Cerebellar cortex (tissue), 1 donor: ENCODE measurements around the gene UBE2G2.
A peak's percentile ranks its signal among the peaks of the same experiment; 100 is the strongest.

Source experiments
- DNase-seq: peaks from one replicate; pipeline ENCODE4 v3.0.0-alpha.2; 2015; ENCODE audit warnings: low spot score

The UBE2G2 gene, protein sequence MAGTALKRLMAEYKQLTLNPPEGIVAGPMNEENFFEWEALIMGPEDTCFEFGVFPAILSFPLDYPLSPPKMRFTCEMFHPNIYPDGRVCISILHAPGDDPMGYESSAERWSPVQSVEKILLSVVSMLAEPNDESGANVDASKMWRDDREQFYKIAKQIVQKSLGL

DNA sequence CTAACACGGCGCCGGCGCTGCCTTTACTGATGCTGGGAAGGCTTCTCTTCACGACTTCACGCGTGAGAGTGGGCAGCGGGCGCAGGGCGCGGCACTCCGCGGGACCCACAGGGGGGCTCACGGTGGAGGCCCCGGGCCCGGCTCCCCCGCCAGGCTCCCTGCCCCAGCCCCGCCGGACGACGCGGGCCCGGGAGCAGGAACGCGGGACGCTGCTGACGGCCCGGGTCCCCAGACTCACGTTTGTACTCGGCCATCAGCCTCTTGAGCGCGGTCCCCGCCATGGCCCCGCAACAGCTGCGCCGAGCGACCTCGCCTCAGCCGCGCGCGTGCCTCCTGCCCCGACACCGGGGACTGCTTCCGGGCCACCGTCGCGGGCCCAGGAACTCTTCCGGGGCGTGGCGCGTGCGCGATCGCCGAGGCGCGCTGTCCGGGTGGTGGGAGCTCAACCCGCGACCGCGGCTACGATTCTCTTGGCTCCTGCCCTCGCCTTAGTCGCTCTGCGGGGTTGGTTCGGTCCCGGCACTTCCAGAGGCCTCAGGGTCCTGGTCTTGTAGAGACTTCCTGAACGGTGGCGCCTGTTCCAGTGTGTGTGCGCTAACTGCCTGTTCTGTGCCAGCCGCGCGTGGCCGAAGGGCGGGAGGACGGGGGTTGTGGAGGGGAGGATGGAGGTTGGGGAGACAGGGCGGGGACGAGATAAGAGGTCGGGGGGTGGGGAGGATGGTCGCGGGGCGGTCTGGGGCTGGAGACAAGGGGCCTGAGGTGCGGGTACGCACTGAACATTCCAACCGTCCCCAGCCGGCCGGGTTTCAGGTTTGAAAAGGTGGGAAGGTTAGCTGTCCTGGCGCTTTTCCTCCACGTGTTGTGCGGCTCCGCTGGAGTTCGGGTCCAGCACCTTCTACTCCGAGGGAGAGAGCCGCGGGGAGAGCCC, at the start of gene UBE2G2:
Gene UBE2G2 (minus strand): TSS at position 353 of the 928 bp plus-strand sequence. CDS start 72 bp downstream, at position 281.
- DNase-seq: peak; percentile 69

DNA sequence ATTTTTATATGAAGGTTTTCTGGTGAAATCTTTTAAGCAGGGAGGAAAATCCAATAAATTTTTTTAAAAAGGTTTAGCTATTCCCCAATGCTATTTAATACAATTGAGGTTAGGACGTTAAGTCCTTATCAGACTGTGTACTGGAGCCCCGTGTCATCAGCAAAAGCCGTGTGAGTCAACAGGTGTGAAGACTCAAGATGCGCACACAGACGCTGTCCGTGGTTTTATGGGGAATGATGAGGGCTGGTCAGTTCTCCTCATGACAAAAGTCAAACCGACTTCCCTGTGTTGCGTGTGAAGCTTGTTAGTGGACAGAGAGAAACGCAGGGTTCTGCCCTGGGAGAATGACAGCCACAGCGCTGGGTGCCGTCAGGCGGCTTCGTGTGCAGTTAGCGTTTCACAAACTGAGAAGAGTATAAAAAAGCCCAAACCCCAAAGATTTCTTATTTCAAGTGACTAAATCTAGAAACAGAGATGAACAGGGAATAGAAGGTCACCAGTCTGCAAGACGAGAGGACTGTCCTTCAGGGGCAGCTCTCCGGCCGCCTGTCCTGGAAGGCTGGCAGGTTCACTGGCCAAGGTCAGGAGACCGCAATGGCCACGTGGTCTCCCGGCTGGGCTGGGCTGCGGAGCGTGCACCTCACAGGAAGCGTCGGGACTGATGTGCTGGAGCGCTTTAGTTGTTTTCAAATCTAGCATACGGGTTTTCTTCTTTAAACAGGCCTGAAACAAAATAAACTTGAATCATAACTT, 49.5 kb upstream of the UBE2G2 start:
- DNase-seq: no peak

DNA sequence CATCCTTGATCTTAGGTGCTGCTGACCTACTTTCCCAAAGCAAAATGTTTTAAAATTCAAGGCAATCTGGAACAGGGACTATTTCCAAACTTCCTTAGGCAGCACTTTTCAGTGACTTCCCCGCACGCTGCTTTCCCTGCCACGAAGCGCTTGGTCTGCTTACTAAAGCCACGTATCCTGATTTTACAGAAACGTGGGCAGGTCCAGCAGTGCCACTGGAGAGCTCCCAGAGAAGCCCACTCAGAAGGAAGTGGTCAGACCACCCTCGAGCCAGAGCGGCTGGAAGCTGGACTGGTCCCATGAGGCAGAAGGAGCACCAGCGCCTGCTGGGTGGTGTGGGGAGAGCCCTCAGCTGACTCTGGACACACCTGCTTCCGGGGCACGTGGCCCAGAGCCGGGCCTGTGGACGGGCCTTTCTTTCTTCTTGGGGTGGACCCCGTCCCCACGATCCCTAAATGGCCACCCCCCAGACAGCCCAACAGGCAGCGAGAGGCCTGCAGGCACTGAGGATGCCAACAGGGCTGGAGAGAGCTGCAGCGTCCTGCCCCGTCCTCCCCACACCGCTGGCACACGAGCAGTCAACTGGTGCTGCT, 48.7 kb upstream of the UBE2G2 start:
- no peak for DNase-seq

DNA sequence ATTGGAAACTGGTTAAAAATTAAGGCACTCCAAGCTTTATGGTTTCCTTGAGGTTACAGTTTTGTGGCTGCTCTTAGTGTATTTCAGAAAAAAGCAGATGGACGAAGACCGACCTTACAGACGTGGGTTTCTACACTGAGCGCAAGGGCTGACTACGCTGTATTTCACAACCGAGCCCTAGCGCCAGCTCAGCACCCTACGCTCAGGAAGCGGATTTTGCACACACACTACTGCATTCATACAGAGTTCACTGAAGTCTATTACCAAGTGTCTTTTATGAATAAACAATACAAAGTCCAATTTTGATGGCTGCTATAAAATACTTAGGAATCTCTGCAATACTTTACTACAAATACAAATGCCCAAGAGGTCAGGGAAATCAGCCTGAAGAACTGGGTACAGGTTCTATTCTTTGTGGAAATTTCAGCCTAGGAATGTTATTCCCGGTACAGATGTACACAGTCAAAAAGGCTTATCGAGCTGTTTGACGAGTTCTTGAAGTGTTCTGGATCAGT, 48.1 kb upstream of the UBE2G2 start:
- DNase-seq: no peak

DNA sequence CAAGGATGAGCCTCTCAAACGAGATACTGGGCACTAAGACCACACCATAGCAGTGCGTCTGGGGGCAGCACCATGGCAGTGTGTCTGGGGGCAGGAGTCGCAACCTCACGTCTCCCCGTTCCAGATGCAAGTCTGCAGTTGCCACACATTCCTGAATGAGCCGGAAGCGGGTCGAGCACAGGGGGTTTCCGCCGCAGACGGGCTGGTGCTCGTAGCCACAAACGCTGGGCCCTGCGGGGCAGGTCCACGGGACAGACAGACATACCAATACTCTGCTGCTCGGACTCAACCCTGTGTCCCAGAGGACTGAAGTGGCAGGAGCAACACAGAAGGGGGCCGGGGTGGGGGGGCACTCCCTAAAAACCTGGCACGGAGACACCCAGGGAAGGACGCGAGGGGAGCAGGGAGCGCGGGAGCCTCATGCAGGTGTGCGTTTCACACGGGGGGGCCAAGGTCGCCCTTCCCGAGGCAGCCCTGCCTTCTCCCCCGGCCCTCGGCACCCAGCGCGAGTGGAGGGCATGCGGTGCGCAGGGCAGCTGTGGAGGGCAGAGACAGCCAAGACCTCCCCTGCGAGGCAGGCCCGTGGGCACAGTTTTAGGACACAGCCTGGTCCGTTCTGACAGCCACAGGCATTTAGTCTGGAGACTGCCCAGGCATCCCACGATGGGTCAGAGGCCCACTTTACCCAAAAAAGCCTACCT, 47.4 kb upstream of the UBE2G2 start:
- no peak for DNase-seq

DNA sequence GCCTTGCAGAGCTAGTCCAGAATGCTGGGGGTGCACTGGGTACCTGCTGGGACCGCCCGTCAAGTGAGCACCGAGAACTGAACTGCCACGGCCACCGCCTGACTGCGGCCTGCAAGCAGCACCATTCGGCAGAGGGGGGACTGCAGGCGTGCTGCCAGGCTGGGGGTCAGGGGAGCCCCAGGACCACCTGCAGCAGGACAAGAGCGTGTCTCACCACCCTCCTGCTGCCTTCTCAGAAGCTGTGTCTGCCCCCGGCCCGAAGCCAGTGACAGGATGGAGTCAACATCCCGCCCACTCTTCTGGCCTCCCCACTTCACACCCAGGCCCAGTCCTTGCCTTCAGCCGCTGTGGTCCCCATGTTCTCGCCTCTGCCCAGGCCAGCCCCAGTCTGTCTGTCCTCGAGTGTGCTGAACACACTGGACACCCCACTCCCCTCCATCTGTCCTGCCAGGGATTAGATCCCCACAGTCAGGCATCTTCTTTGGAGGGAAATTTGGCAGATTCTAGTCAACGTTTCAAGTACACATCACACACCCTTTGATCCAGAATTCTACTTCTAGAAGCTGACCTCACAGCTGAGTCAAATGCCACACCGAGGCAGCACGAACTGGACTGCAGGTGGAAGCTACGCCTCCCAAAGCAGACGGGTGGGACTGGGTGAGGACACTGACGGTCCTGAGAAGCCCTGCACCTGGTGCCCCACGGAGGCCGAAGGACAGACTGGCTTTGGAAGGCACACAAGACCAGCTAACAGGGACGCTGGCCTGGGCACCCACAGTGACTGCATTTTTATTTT, 45.8 kb upstream of the UBE2G2 start:
- DNase-seq: no peak

DNA sequence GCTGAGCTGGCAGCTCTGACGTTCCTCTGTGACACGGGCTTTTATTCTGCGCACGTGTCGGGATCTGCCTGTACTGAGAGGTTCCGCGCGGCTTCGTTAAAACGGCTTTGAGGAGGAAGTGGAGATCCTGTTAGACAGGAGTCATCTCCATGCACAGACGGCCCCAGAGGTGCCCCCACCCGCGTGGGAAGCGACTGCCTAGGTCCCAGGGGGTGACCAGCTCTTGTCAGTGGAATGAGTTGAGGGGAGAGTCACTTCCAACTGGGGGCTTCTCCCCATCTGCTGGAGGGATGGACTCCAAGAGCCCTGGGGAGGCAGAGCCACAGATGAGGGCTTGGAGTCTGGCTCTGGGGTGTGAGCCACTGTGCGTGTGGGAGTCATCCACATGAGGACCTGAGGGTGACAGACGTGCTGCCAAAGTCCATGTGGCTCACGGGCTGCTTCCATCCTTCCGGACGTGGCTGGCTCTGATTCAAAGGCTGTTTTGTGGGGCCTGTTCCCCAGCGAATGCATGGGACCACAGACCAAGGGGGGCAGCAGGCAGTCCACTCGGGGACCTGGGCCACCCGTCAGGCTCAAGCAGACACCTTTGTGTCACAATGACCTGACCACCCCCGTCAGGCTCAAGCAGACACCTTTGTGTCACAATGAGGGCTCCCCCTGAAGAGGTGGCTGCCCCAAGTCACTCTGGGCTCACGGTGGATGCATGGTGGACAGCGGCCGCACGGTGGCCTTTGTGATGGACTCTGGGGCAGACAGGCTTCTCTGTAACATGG, 45.1 kb upstream of the UBE2G2 start:
- DNase-seq: peak; percentile 20

DNA sequence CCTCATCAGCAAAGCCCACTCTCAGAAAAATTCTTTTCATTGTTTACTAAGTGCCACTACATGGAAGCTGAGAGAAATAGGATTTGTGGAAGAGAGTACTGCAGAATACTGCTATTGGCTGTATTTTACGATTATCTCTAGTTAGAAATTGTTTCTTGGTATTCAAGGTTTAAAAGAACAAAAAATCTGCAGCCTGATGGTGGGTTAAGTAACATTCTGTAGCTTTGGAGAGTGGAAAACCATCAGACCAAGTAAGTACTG, 44.5 kb upstream of the UBE2G2 start:
- DNase-seq: no peak

DNA sequence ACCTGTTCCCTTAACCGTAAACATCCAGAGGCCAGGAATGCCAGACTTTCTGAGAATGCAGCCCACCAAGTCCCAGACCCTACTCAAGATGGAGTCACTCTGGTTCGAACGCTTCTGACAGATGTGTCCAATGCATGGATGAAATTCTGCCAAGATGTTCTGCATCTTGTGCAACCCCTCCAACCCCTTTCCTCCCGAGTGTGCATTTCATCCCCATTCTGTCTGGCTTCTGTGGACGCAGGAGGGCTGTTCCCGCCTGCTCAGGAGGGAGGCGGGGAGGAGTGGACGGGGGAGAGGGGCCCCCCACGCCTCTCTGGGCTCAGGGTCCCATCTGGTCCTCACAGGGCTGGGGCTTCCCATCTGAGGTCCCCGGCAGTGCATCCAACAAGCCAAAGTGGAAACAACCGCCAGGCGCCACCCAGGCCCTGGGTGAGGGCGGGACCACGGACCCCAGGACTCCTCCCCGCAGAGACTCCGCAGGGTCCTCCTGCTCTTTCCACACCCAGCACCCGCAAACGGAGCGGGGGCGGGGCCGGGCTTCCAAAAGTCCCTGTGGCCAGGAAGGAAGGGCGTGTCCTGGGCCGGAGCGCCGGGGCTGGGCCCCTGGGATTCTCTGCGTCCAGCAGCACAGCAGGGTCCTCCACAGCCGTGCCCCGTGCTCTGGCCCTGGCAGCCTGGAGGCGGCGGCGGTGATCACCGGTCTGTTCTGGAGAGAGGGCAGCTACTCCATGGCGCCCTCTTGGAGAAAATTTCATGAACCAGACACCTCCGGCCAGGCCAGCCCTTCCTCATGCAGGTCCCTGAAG, 44.0 kb upstream of the UBE2G2 start:
- peak; percentile 54 for DNase-seq

DNA sequence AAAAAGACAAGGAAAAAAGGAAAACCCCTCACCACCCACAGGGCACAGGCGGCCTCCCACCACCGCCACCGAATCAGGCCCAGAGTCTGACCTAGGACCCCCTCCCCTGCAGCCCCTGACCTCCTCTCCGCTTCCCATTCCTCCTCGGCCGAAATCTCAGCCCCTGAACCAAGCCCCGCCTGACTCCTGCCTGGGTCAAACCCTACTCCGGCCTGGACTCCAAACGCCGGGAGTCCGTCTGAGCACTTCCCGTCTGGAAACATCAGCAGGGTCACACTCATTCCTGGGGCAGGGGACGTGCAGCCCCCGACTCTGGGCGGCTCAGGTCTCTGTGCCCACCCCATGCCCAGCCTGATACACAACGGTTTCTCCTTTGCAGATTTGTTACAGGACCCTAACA, 42.6 kb upstream of the UBE2G2 start:
- DNase-seq: no peak

DNA sequence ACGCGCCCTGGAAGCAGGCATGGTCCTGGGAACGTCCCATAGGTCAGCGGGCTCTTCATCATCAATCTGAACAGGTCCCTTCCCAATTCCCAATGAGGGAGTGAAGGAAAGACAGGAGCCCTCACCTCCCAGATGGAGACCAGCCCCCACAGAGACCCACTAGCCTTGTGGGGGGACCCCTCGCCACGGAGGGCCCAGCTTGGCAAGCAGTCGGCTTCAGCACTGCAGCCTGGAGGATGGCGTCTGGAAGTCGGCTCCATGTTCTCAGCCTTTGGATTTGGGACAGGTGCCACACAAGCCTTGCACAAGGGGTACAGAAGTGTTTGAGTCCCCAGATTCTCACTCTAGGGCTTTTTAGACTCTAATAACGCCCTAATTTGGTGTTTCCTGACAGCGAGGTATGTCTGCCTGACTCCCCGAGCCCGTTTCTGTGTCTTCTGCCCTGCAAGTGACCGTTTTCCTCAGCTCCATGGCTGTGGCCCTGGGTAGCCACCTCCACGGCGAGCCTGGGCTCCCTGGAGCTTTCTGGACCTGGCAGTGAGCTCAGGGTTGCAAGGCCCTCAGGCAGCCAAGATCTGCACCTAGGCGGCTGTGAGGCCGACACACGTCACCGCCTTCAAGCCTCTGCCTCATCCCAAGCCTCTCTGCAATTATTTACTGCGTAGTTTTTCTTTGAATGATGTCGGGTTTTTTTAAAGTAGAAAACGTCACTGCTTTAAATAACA, 41.3 kb upstream of the UBE2G2 start:
- DNase-seq: no peak

DNA sequence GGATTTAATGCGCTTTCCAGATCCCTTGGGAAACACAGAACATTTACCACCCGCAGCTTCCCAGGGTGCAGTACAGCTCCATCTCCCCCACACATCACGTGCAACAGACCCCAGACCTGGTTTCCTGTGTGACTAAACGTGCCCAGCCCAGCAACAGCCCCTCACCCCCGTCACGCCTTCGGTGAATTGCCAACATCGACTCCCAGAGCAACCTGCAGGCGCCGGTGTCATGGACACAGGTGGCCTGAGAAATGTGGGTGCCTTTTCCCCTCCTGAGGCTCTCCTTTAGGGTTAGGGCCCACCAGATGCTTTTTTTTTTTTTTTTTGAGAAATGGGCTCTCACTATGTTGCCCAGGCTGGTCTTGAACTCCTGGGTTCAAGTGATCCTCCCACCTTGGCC, 40.5 kb upstream of the UBE2G2 start:
- no peak for DNase-seq

DNA sequence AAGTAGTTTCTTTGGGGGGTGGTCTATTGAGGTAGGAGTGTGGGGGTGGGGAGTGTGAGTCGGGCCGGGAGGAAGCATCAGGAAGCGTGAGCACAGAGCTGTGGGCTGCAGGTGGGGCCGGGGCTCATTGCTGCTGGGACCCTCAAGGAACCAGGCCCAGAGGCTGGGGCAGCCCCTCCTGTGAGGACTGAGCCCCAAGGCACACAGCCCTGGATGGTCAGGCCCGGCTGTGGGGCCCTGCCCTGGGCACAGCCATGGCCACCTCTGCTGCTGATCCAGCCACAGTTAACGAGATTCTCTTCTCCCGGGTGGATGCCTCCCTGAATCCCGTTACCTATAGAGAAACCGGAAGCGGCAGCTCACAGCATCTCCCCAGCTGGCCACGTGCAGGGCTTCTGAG, 39.2 kb upstream of the UBE2G2 start:
- DNase-seq: no peak

DNA sequence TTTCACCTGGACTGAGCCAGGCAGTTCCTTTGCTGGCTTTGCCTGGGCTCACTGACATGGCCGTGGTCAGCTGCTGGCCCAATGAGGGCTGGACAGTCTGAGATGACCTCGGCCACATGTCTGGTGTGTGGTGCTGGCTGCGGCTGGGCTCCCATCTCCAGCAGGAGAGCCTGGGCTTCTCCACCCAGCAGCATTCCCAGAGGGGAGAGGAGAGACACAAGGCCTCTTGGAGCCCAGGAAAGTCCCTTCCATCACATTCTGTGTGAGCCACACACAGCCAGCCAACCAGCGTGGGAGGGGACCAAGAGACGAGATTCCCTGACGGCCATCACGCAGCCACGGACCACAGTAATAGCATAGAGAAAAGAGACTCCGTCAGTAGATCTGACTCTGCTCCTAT, 37.3 kb upstream of the UBE2G2 start:
- DNase-seq: no peak

DNA sequence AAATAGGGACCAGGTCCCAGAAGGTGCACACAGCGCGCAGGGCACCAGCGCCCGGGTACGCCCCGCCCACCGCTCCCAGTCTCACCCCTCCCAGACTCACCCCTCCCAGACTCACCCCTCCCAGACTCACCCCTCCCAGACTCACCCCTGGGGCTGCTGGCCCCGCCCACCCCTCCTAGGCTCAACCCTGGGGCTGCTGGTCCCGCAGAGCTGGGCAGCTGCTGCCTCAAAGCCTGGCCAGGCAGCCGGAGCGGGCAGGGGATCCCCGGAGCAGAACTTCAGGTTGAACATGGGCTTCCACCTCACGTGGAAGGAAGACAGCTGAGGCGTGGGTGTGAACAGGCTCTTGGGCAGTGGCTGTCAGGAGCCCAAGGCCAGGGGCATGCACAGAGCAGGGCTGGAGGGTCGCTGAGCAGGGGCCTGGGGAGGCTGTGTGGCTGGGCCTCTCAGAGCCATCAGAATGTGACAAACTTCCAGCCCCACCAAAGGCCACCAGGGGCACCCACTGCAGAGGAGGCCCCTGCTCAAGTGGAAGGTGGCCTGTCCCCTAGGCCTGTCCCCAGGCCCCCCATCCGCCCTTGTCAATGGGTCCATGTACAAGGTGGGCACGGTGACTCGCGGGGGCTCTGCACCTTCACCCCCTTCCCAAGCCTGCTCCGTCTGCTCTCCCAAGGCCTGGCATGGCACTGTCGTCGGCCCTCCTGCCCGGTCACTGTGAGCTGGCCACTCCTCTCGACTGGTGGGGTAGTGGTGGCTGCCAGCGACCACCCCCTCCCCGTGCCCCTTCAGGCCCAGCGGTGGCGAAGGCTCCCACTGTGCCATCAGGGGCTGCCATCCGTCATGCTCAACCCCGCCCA, 36.6 kb upstream of the UBE2G2 start:
- no peak for DNase-seq

DNA sequence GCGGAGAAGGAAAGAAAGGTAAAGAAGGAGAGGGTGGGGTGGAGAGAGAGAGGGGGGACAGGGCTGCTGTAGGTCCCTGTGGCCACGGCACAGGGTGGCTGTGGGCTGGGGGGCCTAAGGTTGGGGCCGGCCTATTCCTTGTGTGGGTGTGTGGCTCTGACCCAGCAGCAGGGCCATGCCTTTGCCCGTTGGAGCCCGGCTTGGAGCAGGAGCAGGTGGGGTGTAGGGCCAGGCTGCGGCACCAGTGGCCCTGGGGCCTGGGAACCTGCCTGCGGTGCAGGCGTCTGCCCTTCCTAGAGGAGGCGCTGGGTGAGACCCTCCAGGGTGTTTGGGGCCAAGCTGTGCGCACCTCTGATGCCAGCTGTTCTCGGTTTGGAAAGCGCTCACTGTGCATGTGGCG, 35.9 kb upstream of the UBE2G2 start:
- no peak for DNase-seq

DNA sequence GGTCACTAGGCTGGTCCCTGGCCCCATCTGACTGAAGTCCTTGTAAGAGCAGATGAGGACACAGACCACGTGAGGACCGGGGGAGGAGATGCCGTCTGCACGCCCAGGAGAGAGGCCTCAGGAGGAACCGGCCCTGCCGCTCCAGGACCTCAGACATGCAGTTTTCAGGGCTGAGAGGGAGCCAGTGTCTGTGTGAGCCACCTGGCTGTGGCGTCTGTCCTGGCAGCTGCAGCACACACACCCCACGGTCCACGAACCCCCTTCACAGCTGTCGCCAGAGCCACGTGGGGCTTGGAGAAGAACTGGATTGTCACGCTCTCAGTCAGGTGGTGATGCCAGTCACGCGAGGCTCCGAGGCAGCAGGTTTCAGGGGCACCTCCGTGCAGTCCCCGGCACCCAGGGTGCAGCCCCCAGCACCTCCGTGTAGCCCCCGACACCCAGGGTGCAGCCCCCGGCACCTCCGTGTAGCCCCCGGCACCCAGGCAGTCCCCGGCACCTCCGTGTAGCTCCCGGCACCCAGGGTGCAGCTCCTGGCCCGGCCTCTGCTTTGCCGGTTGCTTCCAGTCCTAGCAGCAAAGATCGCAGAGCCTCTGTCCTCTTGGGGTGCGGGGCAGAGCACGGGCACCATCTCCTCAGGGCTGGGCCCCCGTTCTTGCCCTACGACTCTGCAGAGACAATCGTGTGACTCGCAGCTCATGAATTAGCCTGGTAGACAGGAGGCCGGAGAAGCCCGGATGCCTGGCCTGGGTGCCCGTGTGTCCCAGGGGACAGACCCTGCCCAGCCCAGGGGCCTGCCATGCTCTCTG, 35.2 kb upstream of the UBE2G2 start:
- DNase-seq: peak; percentile 34
